CD4-positive, alpha-beta T cell treated with Interleukin-2 at 100 ng/mL for 4 hours (primary cell): Measurements from ENCODE around the gene PIGW.

Source experiments
- DNase-seq: peaks from one replicate; pipeline ENCODE4 v3.0.0-alpha.2; 2020; ENCODE audit warnings: low spot score

PIGW gene, protein sequence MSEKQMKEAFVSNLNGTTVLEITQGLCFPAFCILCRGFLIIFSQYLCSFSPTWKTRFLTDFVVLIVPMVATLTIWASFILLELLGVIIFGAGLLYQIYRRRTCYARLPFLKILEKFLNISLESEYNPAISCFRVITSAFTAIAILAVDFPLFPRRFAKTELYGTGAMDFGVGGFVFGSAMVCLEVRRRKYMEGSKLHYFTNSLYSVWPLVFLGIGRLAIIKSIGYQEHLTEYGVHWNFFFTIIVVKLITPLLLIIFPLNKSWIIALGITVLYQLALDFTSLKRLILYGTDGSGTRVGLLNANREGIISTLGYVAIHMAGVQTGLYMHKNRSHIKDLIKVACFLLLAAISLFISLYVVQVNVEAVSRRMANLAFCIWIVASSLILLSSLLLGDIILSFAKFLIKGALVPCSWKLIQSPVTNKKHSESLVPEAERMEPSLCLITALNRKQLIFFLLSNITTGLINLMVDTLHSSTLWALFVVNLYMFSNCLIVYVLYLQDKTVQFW

DNA sequence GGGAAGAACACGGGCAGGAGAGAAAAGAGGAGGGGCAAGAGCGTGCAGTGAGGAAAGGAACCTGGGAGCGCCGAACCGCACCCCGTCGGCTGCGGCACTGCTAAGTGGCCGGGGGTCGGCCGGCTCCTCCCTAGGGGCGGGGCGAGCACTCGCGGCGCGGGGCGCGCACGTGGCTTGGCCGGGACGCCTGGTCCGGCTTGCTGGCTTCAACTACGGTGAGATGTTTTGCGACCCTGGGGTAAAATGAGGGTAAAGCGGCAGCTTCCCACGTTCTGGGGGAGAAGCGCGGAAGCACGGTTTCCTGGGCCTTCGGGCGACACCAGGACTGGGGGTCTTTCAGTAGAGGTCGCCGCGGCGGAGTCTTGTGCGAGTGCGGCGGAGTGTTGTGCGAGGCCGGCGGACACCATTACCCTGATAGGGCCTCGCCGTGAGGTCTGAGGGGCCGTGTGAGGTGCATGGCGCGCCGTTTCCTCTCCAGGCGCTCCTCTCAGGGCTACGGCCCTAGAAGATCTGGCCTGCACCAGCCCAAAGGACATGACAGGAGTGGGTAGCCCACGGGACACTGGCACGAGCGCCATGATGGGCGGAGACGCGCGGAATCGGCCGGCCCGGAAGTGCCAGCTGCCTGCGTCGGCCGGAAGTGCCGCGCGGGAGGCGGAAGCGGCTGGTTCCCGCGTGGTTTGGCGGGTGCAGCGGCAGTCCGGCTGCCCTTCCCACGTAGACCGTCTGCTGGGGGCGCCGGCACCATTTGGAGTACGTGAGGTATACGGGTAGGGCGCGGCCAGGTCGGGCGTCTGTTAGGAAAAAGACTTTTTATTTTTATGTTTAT lies at the start of gene PIGW, which contains the start of gene MYO19:
Gene PIGW, plus strand, starts transcription at position 148 of the 829 bp plus-strand sequence. CDS start 2,115 bp downstream, outside the sequence.
Gene MYO19, minus strand, starts transcription at position 29 of the 829 bp plus-strand sequence. CDS start 2,330 bp downstream, outside the sequence.
- DNase-seq = peak; percentile 85

GRCh38 chr17:36485027-36485426 lies 49.8 kb upstream of the PIGW start:
- DNase-seq = no peak

- no peak for DNase-seq
Observed at GRCh38 chr17:36485805-36486203, 49.0 kb upstream of the PIGW start.

DNA sequence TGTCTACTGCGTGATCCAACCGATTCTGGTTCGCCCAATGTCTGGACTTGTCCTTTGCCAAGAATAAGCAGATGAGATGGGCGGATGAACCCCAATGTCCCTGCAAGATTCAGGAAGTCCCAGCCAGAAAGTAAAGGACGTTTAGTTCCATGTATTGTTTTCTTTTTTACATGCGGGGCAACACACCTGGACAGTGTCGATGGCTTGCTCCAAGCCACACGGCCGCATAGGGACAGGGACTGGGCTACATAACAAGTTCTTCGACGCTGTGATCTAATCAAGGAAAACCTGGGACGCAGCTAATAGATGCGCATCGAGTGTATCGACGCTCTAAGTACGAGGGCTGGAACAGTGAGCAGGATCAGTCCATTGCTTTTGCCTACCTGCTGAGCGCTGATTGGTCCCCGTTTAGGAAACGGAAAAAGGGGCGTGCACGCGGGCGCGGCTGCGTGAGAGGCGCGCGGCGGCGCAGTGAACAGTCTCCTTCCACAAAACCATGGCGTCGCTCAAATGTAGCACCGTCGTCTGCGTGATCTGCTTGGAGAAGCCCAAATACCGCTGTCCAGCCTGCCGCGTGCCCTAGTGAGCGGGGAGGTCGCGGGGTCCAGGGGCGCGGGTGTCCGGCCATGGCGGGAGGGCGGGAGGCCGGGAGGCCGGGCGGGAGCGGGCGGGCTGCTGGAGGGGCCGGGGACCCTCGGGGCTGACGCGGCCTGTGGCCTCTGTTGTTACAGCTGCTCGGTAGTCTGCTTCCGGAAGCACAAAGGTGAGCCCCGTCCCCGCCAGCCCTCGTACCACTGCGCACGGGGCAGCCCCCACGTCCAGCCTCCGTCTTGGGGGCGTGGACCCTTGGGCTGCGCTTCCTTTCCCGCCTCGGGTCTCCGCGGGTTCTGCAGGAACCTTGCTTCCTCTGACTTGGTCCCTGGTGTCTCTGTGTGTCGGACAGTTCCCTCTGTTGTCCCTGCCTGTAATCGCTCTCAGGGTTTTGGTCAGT lies 48.3 kb upstream of the PIGW start, which contains the start of gene ZNHIT3:
Gene ZNHIT3, plus strand, starts transcription at position 478 of the 991 bp plus-strand sequence. Its CDS starts 19 bp downstream, at position 497.
- DNase-seq = peak; percentile 92

- no peak for DNase-seq
Observed at GRCh38 chr17:36493956-36494355, 40.8 kb upstream of the PIGW start.

DNA sequence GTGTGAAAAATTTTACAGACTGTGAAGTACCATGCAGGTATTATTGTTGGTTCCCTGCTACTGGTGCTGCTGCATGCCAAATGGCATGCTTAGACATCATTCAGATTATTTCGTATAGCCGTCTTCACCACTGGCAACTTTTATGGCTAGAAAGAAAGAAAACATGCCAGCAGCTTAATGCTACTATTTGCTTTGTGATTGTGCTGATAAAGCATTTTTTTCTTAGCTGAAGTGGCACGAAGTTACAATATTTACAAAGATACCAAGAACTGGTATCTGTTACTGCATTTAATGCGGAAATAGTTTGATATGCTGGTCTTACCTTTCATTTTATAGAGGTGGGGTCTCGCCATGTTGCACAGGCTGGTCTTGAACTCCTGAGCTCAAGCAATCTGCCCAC lies 40.1 kb upstream of the PIGW start:
- no peak for DNase-seq

DNA sequence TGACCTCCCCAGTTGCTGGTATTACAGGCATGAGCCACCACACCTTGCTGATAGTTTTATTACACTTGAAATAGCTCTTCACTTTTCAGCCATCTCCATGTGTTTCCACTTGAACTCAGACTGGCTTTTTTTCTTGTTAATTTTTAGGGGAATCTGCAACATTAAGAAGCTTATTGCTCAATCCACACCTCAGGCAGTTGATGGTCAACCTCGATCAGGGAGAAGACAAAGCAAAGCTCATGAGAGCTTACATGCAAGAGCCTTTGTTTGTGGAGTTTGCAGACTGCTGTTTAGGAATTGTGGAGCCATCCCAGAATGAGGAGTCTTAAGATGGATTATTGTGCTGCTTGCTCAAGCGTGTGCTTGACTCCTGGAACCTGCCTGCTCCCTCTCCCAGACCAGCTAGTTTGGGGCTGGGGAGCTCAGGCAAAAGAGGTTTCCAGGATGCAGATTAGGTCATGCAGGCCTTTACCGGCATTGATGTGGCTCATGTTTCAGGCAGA lies 39.7 kb upstream of the PIGW start:
- no peak for DNase-seq

GRCh38 chr17:36496018-36496789 lies 38.6 kb upstream of the PIGW start:
- DNase-seq = no peak

DNA sequence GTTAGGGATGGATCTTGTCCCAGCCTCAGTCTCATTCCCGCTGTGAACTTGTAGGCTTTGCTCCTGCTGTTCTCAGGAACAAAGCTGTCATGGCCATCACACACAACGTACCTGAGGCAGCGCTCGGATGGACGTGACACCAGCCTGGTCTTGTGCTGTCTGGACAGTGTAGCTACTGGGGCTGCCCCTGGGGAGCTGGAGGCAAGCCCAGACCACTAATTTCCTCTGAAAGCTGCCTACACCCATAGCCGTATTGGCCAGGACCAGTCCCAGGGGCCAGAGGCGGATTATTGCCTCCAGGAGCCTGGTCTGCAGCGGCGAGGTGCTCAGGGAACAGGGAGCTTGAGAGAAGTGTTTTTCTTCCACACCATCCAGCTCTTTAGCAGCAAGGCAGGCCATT lies 36.6 kb upstream of the PIGW start:
- no peak for DNase-seq

- DNase-seq = no peak
Observed at GRCh38 chr17:36498560-36499300, 36.1 kb upstream of the PIGW start.

DNA sequence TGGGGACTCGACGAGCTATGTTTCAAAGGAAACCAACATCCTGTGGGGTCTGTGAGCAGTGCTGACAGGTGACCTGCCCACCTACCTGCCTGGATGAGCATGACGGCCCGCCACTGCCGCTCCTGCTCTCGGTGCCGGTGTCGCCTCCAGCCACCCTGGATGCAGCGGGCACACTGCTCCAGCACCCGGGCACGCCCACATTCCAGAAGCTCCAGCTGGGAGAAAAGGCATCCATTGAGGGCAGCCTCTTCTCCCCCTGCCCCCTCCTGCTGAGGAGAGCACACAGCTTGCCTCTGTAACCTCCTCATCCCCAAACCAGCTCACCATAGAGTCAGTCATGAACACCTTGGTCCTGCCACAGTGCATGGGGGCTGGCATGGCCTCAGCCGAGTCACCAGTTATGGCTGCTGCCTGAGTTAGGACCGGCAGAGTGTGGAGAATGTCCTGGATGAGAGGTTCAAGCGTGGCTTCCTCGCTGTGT lies 34.0 kb upstream of the PIGW start:
- no peak for DNase-seq

- no peak for DNase-seq
Observed at GRCh38 chr17:36501351-36501750, 33.4 kb upstream of the PIGW start.

DNA sequence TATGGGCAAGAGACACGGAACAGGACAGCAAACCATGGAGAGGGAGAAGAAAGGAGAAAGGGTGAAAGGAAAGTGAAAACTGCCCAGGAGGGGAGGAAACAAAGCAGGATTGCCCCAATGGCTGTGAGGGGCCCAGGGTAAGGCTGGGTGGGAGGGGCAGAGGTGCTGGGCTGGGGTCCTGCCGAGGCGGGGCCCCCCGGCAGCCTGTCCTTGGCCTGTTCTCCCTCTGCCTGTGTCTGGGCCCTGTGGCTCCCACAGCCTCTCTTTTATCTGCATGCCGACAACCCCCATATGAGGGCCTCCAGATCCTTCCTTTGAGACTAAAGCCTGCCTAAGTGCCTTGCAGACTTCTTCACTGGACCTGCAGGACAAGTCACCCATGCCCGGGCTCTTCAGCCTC lies 32.8 kb upstream of the PIGW start:
- DNase-seq = no peak

GRCh38 chr17:36503456-36504155 lies 31.2 kb upstream of the PIGW start:
- no peak for DNase-seq

DNA sequence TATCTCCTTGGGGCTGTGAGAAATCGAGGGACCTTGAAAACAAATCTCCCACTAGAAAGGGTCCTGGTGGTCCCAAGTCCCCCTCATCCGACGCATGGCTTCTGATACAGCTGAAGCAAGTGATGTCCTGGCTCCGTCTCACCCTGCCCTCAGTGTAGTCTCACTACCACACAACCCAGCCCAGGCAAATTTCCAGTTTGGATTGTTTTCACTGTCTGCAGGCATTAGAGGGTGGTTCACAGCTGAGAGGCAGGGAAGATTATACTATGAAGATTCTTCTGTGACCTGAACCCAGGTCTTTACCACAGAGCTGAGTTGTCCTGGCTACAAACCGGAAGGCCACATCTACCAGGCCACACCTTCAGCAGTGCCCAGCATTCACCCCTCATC lies 30.6 kb upstream of the PIGW start:
- no peak for DNase-seq

GRCh38 chr17:36505171-36505570 lies 29.6 kb upstream of the PIGW start:
- no peak for DNase-seq

- DNase-seq = no peak
Observed at GRCh38 chr17:36506249-36506826, 28.4 kb upstream of the PIGW start.

DNA sequence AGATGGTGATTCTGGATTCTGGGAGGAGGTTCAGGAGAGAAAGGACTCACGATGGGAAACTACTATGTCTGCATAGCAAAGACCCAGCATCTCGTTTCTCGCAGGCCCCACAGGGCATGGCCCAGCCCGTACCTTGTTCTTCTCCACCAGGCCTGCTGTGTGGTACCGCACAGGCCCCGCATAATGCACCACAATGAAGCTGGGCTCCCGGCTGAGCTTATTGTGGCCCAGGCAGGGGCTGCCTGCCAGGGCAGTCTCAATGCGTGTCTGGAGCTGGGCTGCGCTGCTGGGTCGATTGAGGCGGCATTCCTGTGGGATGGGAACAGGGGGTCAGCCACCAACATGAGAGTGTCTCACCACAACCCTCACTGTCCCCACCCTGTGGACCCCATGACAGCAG lies 28.0 kb upstream of the PIGW start:
- no peak for DNase-seq

- no peak for DNase-seq
Observed at GRCh38 chr17:36507266-36507665, 27.5 kb upstream of the PIGW start.
